Activated CD4-positive, alpha-beta T cell treated with anti-CD3 and anti-CD28 coated beads, Interleukin-2, amount 10 ng/mL, durations not matched to agents 24 days and 14 days (primary cell): ENCODE data around the gene PRB3. TPM values are rescaled to one million over a fixed set of nuclear protein-coding genes. Genes with fewer than 3 reads are reported as not detected.

ENCODE experiments used
- DNase-seq: peaks from one replicate; pipeline ENCODE4 v3.0.0; 2022
- H3K27ac Mint-ChIP-seq: one replicate; pipeline ENCODE4 v1.8.0; 2022; ENCODE audit warnings: mild to moderate bottlenecking, mixed read lengths
- H3K27me3 Mint-ChIP-seq: one replicate; pipeline ENCODE4 v1.8.0; 2022; ENCODE audit warnings: mixed read lengths
- H3K36me3 Mint-ChIP-seq: one replicate; pipeline ENCODE4 v1.8.0; 2022; ENCODE audit warnings: low read depth, mild to moderate bottlenecking, mixed read lengths
- H3K4me1 Mint-ChIP-seq: one replicate; pipeline ENCODE4 v1.8.0; 2021; ENCODE audit warnings: mixed read lengths
- H3K4me3 Mint-ChIP-seq: one replicate; pipeline ENCODE4 v1.8.0; 2022; ENCODE audit warnings: mild to moderate bottlenecking, moderate library complexity, mixed read lengths
- H3K9me3 Mint-ChIP-seq: one replicate; pipeline ENCODE4 v1.8.0; 2021; ENCODE audit warnings: mixed read lengths
- intact Hi-C: fragments of 100-400 bp; cut with micrococcal nuclease; formaldehyde crosslinking; loops from one replicate; pipeline ENCODE4 v1.15.1; 2023
- total RNA-seq: library from RNA; stranded (reverse); gene quantifications from 2 replicates; pipeline ENCODE4 v1.2.3, GENCODE V29; 2022

Gene PRB3
- total RNA-seq: not detected in 2 replicates

- H3K27me3 Mint-ChIP-seq: no peaks in the 10 kb centered on the region
- H3K4me3 Mint-ChIP-seq: no peak within 1 kb of the TSS
- H3K4me1 Mint-ChIP-seq: no peaks in the 10 kb centered on the region
- no peaks in the 10 kb centered on the region for H3K36me3 Mint-ChIP-seq
- DNase-seq: no peak
- intact Hi-C loops: no loop called here
- no peak within 1 kb of the TSS for H3K27ac Mint-ChIP-seq
- H3K9me3 Mint-ChIP-seq: no peaks in the 10 kb centered on the region
Measured at GRCh38 chr12:11269607-11270006, at the start of gene PRB3. Gene PRB3, minus strand, starts transcription at chr12:11269707. Its CDS starts 38 bp downstream, at chr12:11269669.

- intact Hi-C loops: no loop called here
- no peak for DNase-seq
- Mint-ChIP-seq H3K27ac (no peak within 1 kb of the TSS), H3K4me3 (no peak within 1 kb of the TSS), H3K36me3 (no peaks in the 10 kb centered on the region), H3K4me1 (no peaks in the 10 kb centered on the region), H3K9me3 (peaks cover 2% of the 10 kb centered on the region), H3K27me3 (no peaks in the 10 kb centered on the region)
Measured at GRCh38 chr12:11310336-11310735, 40.8 kb upstream of the PRB3 start, which contains the start of gene PRB4. Gene PRB4, minus strand, starts transcription at chr12:11310436. Its CDS starts 38 bp downstream, at chr12:11310398.

GRCh38 chr12:11307143-11307542 lies 37.6 kb upstream of the PRB3 start:
- no peak for DNase-seq
- no peaks in the 10 kb centered on the region for H3K36me3 Mint-ChIP-seq
- no peak overlapping the region for H3K4me3 Mint-ChIP-seq
- no peaks in the 10 kb centered on the region for H3K27me3 Mint-ChIP-seq
- H3K27ac Mint-ChIP-seq: no peak overlapping the region
- no peaks in the 10 kb centered on the region for H3K4me1 Mint-ChIP-seq
- intact Hi-C loops: no loop called here
- peaks cover 5% of the 10 kb centered on the region for H3K9me3 Mint-ChIP-seq

GRCh38 chr12:11273449-11273848 lies 3.9 kb upstream of the PRB3 start:
- H3K36me3 Mint-ChIP-seq: no peaks in the 10 kb centered on the region
- H3K4me3 Mint-ChIP-seq: no peak overlapping the region
- DNase-seq: no peak
- no peaks in the 10 kb centered on the region for H3K4me1 Mint-ChIP-seq
- H3K27ac Mint-ChIP-seq: no peak overlapping the region
- intact Hi-C loops: no loop called here
- H3K27me3 Mint-ChIP-seq: no peaks in the 10 kb centered on the region
- H3K9me3 Mint-ChIP-seq: no peaks in the 10 kb centered on the region

- Mint-ChIP-seq H3K27me3 (no peaks in the 10 kb centered on the region), H3K27ac (no peak overlapping the region), H3K36me3 (no peaks in the 10 kb centered on the region), H3K4me3 (no peak overlapping the region), H3K9me3 (peaks cover 17% of the 10 kb centered on the region), H3K4me1 (no peaks in the 10 kb centered on the region)
- no peak for DNase-seq
- intact Hi-C loops: no loop called here
Measured at GRCh38 chr12:11264501-11264900, 5.0 kb downstream of the PRB3 start.

DNA sequence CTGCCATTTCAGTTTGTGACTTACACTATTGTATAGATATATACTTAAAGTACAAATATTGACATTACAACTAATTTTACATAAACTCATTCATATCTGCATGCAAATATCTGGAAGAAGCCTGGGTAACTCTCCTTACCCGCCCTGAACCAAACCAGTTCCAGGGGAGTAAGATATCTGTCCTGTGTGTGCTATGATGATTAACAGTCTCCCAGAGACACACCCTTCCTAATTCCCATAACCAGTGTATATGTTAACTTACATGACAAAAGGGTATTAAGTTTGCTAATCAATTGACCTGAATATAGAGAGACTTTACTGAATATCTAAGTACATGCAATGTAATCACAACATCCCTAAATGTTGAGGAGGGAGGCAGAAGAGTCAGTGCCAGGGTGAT lies 23.0 kb downstream of the PRB3 start:
- Mint-ChIP-seq H3K9me3 (peaks cover 3% of the 10 kb centered on the region), H3K4me3 (no peak overlapping the region), H3K27ac (no peak overlapping the region), H3K27me3 (peaks cover 1% of the 10 kb centered on the region), H3K36me3 (no peaks in the 10 kb centered on the region), H3K4me1 (no peaks in the 10 kb centered on the region)
- intact Hi-C loops: no loop called here
- no peak for DNase-seq

GRCh38 chr12:11242656-11243055 lies 26.9 kb downstream of the PRB3 start:
- no peaks in the 10 kb centered on the region for H3K4me1 Mint-ChIP-seq
- no peak overlapping the region for H3K27ac Mint-ChIP-seq
- intact Hi-C loops: no loop called here
- no peaks in the 10 kb centered on the region for H3K27me3 Mint-ChIP-seq
- no peak for DNase-seq
- H3K36me3 Mint-ChIP-seq: no peaks in the 10 kb centered on the region
- no peak overlapping the region for H3K4me3 Mint-ChIP-seq
- no peaks in the 10 kb centered on the region for H3K9me3 Mint-ChIP-seq

- Mint-ChIP-seq H3K36me3 (no peaks in the 10 kb centered on the region), H3K4me1 (no peaks in the 10 kb centered on the region), H3K27me3 (no peaks in the 10 kb centered on the region), H3K4me3 (no peak overlapping the region), H3K9me3 (no peaks in the 10 kb centered on the region), H3K27ac (no peak overlapping the region)
- intact Hi-C loops: no loop called here
- no peak for DNase-seq
Measured at GRCh38 chr12:11240348-11240930, 29.1 kb downstream of the PRB3 start.

DNA sequence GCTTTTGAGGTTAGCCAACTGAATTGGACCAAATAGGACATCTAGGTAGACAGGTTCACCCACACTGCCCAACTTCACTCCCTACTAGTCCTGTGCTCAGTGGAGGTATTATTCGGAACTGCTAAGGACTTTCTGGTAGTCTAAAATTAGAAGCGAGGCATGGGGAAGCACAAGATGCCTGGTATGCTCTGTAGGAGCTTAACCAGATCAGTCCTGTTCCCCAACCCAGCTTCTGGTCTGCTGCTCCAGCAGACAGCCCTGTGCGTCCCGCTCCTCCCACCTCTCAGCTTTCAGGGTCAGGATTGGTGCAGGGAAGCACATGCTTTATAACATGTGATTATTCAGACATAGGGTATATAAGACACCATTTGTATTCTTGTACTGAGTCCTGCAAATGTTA lies 31.2 kb downstream of the PRB3 start:
- intact Hi-C loops: no loop called here
- H3K4me3 Mint-ChIP-seq: no peak overlapping the region
- H3K4me1 Mint-ChIP-seq: no peaks in the 10 kb centered on the region
- no peaks in the 10 kb centered on the region for H3K9me3 Mint-ChIP-seq
- H3K27ac Mint-ChIP-seq: no peak overlapping the region
- H3K36me3 Mint-ChIP-seq: no peaks in the 10 kb centered on the region
- no peaks in the 10 kb centered on the region for H3K27me3 Mint-ChIP-seq
- DNase-seq: no peak

GRCh38 chr12:11233532-11233931 lies 36.0 kb downstream of the PRB3 start:
- Mint-ChIP-seq H3K9me3 (no peaks in the 10 kb centered on the region), H3K4me3 (no peak overlapping the region), H3K36me3 (no peaks in the 10 kb centered on the region), H3K27ac (no peak overlapping the region), H3K27me3 (no peaks in the 10 kb centered on the region), H3K4me1 (no peaks in the 10 kb centered on the region)
- intact Hi-C loops: no loop called here
- DNase-seq: no peak

DNA sequence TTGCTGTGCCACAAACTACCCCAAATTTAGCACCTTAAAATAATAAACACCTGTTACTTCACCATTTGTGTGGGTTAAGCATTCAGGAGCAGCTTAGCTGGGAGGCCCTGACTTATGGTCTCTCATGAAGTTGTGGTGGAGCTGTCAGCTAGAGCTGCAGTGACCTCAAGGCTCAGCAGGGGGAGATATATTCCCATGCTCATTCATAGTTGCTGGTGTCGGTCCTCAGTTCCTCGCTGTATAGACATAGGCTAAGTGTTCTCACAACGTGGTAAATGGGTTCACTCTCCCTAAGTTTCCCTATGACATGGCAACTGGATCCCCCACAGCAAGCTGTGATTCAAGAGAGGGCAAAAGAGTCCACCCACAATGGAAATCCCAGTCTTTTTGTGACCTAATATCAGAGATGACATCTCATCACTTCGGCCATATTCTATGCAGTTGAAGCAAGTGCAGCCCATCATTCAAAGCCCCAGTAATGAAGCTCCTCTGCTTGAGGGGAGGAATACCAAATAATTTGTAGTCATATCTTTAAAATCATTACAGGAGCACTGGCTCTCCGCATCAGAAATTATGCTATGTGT lies 41.1 kb downstream of the PRB3 start:
- Mint-ChIP-seq H3K4me1 (no peaks in the 10 kb centered on the region), H3K9me3 (no peaks in the 10 kb centered on the region), H3K27ac (no peak overlapping the region), H3K4me3 (no peak overlapping the region), H3K36me3 (no peaks in the 10 kb centered on the region), H3K27me3 (peaks cover 2% of the 10 kb centered on the region)
- intact Hi-C loops: loop anchor here (1.0 kb wide), 1 partner anchor 258 kb away; no protein-coding TSS in a partner anchor
- DNase-seq: peak; percentile 75

- Mint-ChIP-seq H3K36me3 (no peaks in the 10 kb centered on the region), H3K27ac (no peak overlapping the region), H3K27me3 (peaks cover 2% of the 10 kb centered on the region), H3K9me3 (no peaks in the 10 kb centered on the region), H3K4me3 (no peak overlapping the region), H3K4me1 (no peaks in the 10 kb centered on the region)
- no peak for DNase-seq
- intact Hi-C loops: no loop called here
Measured at GRCh38 chr12:11227373-11227772, 42.1 kb downstream of the PRB3 start.
